Esophagus squamous epithelium (tissue), 5 donors: ENCODE measurements around the gene ROR2. TPM values are rescaled to one million over a fixed set of nuclear protein-coding genes. Genes with fewer than 3 reads are reported as not detected.
A peak's percentile ranks its signal among the peaks of the same experiment; 100 is the strongest.

Source experiments
- DNase-seq: peaks from one replicate; lab custom pipeline; 2025; lab: John Stamatoyannopoulos, UW
- H3K27ac ChIP-seq, 4 donors: fragments of 200-600 bp; sonication (generic); one replicate each; pipeline ENCODE4 v1.5.1; 2016 to 2019; ENCODE audit warnings: mild to moderate bottlenecking in 1 of 4
- H3K27me3 ChIP-seq, 4 donors: fragments of 200-600 bp; sonication (generic); 1 replicate in 3 of 4; 2 replicates in 1 of 4; pipeline versions ENCODE4 v1.5.1 to v1.6.0; 2017 to 2021; ENCODE audit warnings: antibody characterized with exemption in 1 of 4
- H3K36me3 ChIP-seq, 3 donors: fragments of 200-600 bp; sonication (generic); one replicate each; pipeline ENCODE4 v1.5.1; 2016 to 2019
- H3K4me1 ChIP-seq, 3 donors: fragments of 200-600 bp; sonication (generic); one replicate each; pipeline ENCODE4 v1.5.1; 2017 to 2019
- H3K4me3 ChIP-seq, 4 donors: fragments of 200-600 bp; sonication (generic); 1 replicate in 3 of 4; 2 replicates in 1 of 4; pipeline ENCODE4 v1.5.1; 2016 to 2019; ENCODE audit warnings: mild to moderate bottlenecking in 2 of 4, moderate library complexity in 1 of 4
- H3K9me3 ChIP-seq, 3 donors: fragments of 200-600 bp; sonication (generic); one replicate each; pipeline ENCODE4 v1.5.1; 2016 to 2019
- CTCF ChIP-seq, 6 experiments: fragments of 450-650 bp in 4 of 6; fragments of 200-600 bp in 2 of 6; sonication (generic) in 2 of 6; IDR thresholded peaks; one replicate each; pipeline ENCODE4 v1.5.1; 2016 to 2019; ENCODE audit warnings: antibody characterized with exemption in 6 of 6, mild to moderate bottlenecking in 4 of 6, moderate library complexity in 4 of 6
- POLR2A ChIP-seq, 4 donors: fragments of 450-650 bp; IDR thresholded peaks; one replicate each; pipeline ENCODE4 v1.6.1; 2017; ENCODE audit warnings: antibody characterized with exemption in 4 of 4, mild to moderate bottlenecking in 4 of 4, moderate library complexity in 3 of 4
- WGBS, 2 donors: methylation state at CpG; one replicate each; pipeline ENCODE4 v1.1.5; 2018; 5-methylcytosine and 5-hydroxymethylcytosine counted together
- intact Hi-C: fragments of 100-400 bp; cut with DNase I; formaldehyde crosslinking; loops from one replicate; pipeline ENCODE4 v1.15.0; 2022
- total RNA-seq, 4 donors: library from RNA; depleted of rRNA; stranded (reverse); fragments of >200 nt; gene quantifications; one replicate each; pipeline ENCODE4 v1.1.0, GENCODE V29; 2016
- donor health status: DM: yes; HTN: yes; CAD: no.

The ROR2 gene
- total RNA-seq, 4 donors from 2014 or later, result 0.68 to 12.6 (median 3.7) TPM

GRCh38 chr9:91760906-91761305 lies 189.1 kb downstream of the ROR2 start:
- intact Hi-C loops, result no loop called here
- 50 to 63% methylated on average over 1 of the region's 1 CpG for WGBS, 2 donors
- H3K27me3 ChIP-seq, result no peaks in the 10 kb centered on the region
- no peak for DNase-seq
- H3K4me1 ChIP-seq, result peaks cover 0 to 3% (median 0%) of the 10 kb centered on the region in 3 donors
- no peak overlapping the region for H3K4me3 ChIP-seq
- H3K36me3 ChIP-seq, result no peaks in the 10 kb centered on the region
- peaks cover 0 to 6% (median 0%) of the 10 kb centered on the region in 3 donors for H3K9me3 ChIP-seq
- TF ChIP-seq CTCF (IDR thresholded peaks at IDR 0.05), result no peak
- H3K27ac ChIP-seq, result no peak overlapping the region

DNA sequence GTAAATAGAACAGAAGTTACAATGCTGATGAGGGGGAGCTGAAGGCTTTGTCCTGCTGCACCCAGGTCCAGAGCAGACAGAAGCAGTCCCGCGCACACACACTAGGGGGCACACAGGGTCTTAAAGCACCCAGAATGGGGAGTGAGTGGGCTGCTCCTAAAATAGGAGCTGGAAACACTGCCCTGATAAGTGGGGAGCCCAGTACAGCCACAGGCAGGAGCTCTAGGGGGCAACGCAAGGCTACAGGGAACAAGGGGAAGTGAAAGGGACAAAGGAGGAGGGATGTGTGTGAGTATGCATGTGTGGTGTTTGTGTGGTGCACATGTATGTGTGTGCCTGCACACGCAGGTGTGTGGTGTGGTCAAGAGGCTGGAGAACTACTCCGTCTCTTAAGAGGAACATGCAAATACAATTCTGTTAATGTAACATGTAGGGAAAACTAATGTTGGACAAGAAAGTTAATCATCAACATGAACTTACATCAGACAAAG lies 191.5 kb downstream of the ROR2 start:
- intact Hi-C loops, result no loop called here
- WGBS, 2 donors, result 63 to 64% methylated on average over 5 of the region's 5 CpGs
- peak; percentile 19 to 65 (median 42) for TF ChIP-seq CTCF (IDR thresholded peaks at IDR 0.05)
- no peak for TF ChIP-seq POLR2A (IDR thresholded peaks at IDR 0.05)
- Histone ChIP-seq H3K4me3 (no peak overlapping the region), H3K9me3 (no peaks in the 10 kb centered on the region), H3K36me3 (no peaks in the 10 kb centered on the region), H3K4me1 (peaks cover 0 to 3% (median 0%) of the 10 kb centered on the region in 3 donors), H3K27ac (no peak overlapping the region), H3K27me3 (no peaks in the 10 kb centered on the region)
- DNase-seq, result no peak

- 65 to 74% methylated on average over 3 to 4 of the region's 4 CpGs for WGBS, 2 donors
- TF ChIP-seq CTCF (IDR thresholded peaks at IDR 0.05), result no peak
- no peak for TF ChIP-seq POLR2A (IDR thresholded peaks at IDR 0.05)
- H3K27ac ChIP-seq, result no peak overlapping the region
- no peak for DNase-seq
- H3K4me3 ChIP-seq, result no peak overlapping the region
- H3K9me3 ChIP-seq, result no peaks in the 10 kb centered on the region
- no peaks in the 10 kb centered on the region for H3K27me3 ChIP-seq
- no peaks in the 10 kb centered on the region for H3K36me3 ChIP-seq
- H3K4me1 ChIP-seq, result peaks cover 0 to 3% (median 0%) of the 10 kb centered on the region in 3 donors
- intact Hi-C loops, result no loop called here
Measured at GRCh38 chr9:91757782-91758181, 192.2 kb downstream of the ROR2 start.

GRCh38 chr9:91756510-91756780 lies 193.6 kb downstream of the ROR2 start:
- WGBS, 2 donors, result 75 to 85% methylated on average over 4 of the region's 4 CpGs
- Histone ChIP-seq H3K27ac (peak overlapping the region in 3 of 4 donors; percentile 26 to 72 (median 63)), H3K4me3 (no peak overlapping the region), H3K36me3 (no peaks in the 10 kb centered on the region), H3K9me3 (no peaks in the 10 kb centered on the region), H3K27me3 (no peaks in the 10 kb centered on the region), H3K4me1 (peaks cover 0 to 3% (median 0%) of the 10 kb centered on the region in 3 donors)
- intact Hi-C loops, result no loop called here
- DNase-seq, result no peak
- TF ChIP-seq CTCF (IDR thresholded peaks at IDR 0.05) (no peak), POLR2A (IDR thresholded peaks at IDR 0.05) (no peak)

GRCh38 chr9:91755761-91756509 lies 194.1 kb downstream of the ROR2 start:
- Histone ChIP-seq H3K9me3 (no peaks in the 10 kb centered on the region), H3K4me1 (peaks cover 0 to 3% (median 0%) of the 10 kb centered on the region in 3 donors), H3K4me3 (no peak overlapping the region), H3K36me3 (no peaks in the 10 kb centered on the region), H3K27me3 (no peaks in the 10 kb centered on the region), H3K27ac (peak overlapping the region in 3 of 4 donors; percentile 26 to 72 (median 63))
- intact Hi-C loops, result no loop called here
- no peak for DNase-seq
- TF ChIP-seq CTCF (IDR thresholded peaks at IDR 0.05) (no peak), POLR2A (IDR thresholded peaks at IDR 0.05) (no peak)
- WGBS, 2 donors, result 68 to 71% methylated on average over 14 to 16 of the region's 16 CpGs
